HepG2 (cell line): ENCODE data around the gene PCDH12. TPM values are rescaled to one million over a fixed set of nuclear protein-coding genes. Genes with fewer than 3 reads are reported as not detected.

Source experiments
- AHR ChIP-seq: IDR thresholded peaks from 2 replicates; pipeline ENCODE4 v1.6.1; 2018; ENCODE audit warnings: missing genetic modification reagents, missing compliant biosample characterization
- CREB1 ChIP-seq, 2 experiments: fragments of 450-650 bp in 1 of 2; IDR thresholded peaks; 2 replicates each; pipeline ENCODE4 v1.6.1; 2016 to 2017; ENCODE audit warnings: control low read depth in 1 of 2, mild to moderate bottlenecking in 1 of 2, missing compliant biosample characterization in 1 of 2, missing genetic modification characterization in 1 of 2
- ELF3 ChIP-seq: IDR thresholded peaks from 2 replicates; pipeline ENCODE4 v1.6.1; 2016; ENCODE audit warnings: missing genetic modification reagents, missing compliant biosample characterization
- HCFC1 ChIP-seq: fragments of 150-350 bp; IDR thresholded peaks from 2 replicates; pipeline ENCODE4 v1.6.1; 2014; ENCODE audit warnings: low read depth, low read length
- HDAC2 ChIP-seq: sonication (generic); formaldehyde crosslinking; IDR thresholded peaks from 2 replicates; pipeline ENCODE4 v1.4.0; 2020; ENCODE audit warnings: missing genetic modification reagents
- JDP2 ChIP-seq: sonication (generic); formaldehyde crosslinking; IDR thresholded peaks from 2 replicates; pipeline ENCODE4 v1.8.1; 2022; ENCODE audit warnings: missing genetic modification reagents, borderline replicate concordance
- NFYC ChIP-seq: IDR thresholded peaks from 2 replicates; pipeline ENCODE4 v1.6.1; 2016; ENCODE audit warnings: missing genetic modification reagents, missing compliant biosample characterization
- RAD21 ChIP-seq: fragments of 450-650 bp; formaldehyde crosslinking; IDR thresholded peaks from 2 replicates; pipeline ENCODE4 v1.5.0; 2020; ENCODE audit warnings: mild to moderate bottlenecking
- REL ChIP-seq: sonication (generic); formaldehyde crosslinking; conservative IDR thresholded peaks from 2 replicates; pipeline ENCODE4 v1.8.0; 2022; ENCODE audit warnings: mild to moderate bottlenecking, missing genetic modification reagents, moderate library complexity
- RFX1 ChIP-seq: fragments of 450-650 bp; IDR thresholded peaks from 2 replicates; pipeline ENCODE4 v1.6.1; 2017
- SIX1 ChIP-seq: sonication (generic); formaldehyde crosslinking; IDR thresholded peaks from 2 replicates; pipeline ENCODE4 v1.4.0; 2020; ENCODE audit warnings: missing genetic modification reagents, borderline replicate concordance
- SMARCC2 ChIP-seq: fragments of 450-650 bp; IDR thresholded peaks from 2 replicates; pipeline ENCODE4 v1.6.1; 2017; ENCODE audit warnings: antibody characterized with exemption, mild to moderate bottlenecking
- SMYD3 ChIP-seq: sonication (generic); formaldehyde crosslinking; IDR thresholded peaks from 2 replicates; pipeline ENCODE4 v1.8.1; 2023; ENCODE audit warnings: mild to moderate bottlenecking, missing genetic modification reagents
- SNRNP70 ChIP-seq: fragments of 200-400 bp; formaldehyde crosslinking; IDR thresholded peaks from 2 replicates; pipeline ENCODE4 v1.6.1; 2017; ENCODE audit warnings: mild to moderate bottlenecking, low read depth, low read length, moderate library complexity
- SOX5 ChIP-seq: IDR thresholded peaks from 2 replicates; pipeline ENCODE4 v1.6.1; 2016; ENCODE audit warnings: borderline replicate concordance
- SRSF4 ChIP-seq: fragments of 200-400 bp; formaldehyde crosslinking; IDR thresholded peaks from one replicate; pipeline ENCODE4 v1.6.1; 2018; ENCODE audit warnings: mild to moderate bottlenecking, low read depth, low read length, moderate library complexity; ENCODE audit not compliant: poor library complexity, severe bottlenecking
- TAF15 ChIP-seq: fragments of 200-400 bp; formaldehyde crosslinking; IDR thresholded peaks from one replicate; pipeline ENCODE4 v1.6.1; 2018; ENCODE audit warnings: mild to moderate bottlenecking, low read depth, low read length; ENCODE audit not compliant: poor library complexity, severe bottlenecking
- ZNF205 ChIP-seq: IDR thresholded peaks from 2 replicates; pipeline ENCODE4 v1.6.1; 2018; ENCODE audit warnings: missing biosample characterization, missing genetic modification reagents
- ZNF292 ChIP-seq: sonication (generic); formaldehyde crosslinking; IDR thresholded peaks from 2 replicates; pipeline ENCODE4 v1.8.1; 2022; ENCODE audit warnings: mild to moderate bottlenecking, low read depth, missing genetic modification reagents, borderline replicate concordance
- ZNF768 ChIP-seq: sonication (generic); formaldehyde crosslinking; IDR thresholded peaks from 2 replicates; pipeline ENCODE4 v1.4.0; 2020; ENCODE audit warnings: missing genetic modification reagents
- polyA plus RNA-seq, 8 experiments: library from polyadenylated mRNA; depleted of rRNA in 3 of 8; stranded (reverse) in 7 of 8; unstranded in 1 of 8; fragments of >200 nt; fragmentation: Illumina TruSeq in 4 of 8; extraction: Trizol in 4 of 8; gene quantifications; 2 replicates each; pipeline versions ENCODE4 v1.2.1 to v1.2.3, GENCODE V29; 2011 to 2016; ENCODE audit warnings: low read depth in 4 of 8, missing spikeins in 1 of 8, mixed read lengths in 1 of 8; ENCODE audit not compliant: insufficient read depth in 1 of 8
- total RNA-seq, 5 experiments: library from RNA; depleted of rRNA; stranded (reverse); fragments of >200 nt; fragmentation: Illumina TruSeq; extraction: Trizol; gene quantifications; 2 replicates each; pipeline ENCODE4 v1.2.3, GENCODE V29; 2016; ENCODE audit warnings: low read depth in 1 of 5
- TF ChIP-seq, protein P1 (sequence below): sonication (generic); formaldehyde crosslinking; IDR thresholded peaks from 2 replicates; pipeline ENCODE4 v1.8.1; 2023; ENCODE audit warnings: mild to moderate bottlenecking, inconsistent platforms, moderate library complexity, missing genetic modification reagents, borderline replicate concordance
- TF ChIP-seq, protein P2 (sequence below): sonication (generic); formaldehyde crosslinking; conservative IDR thresholded peaks from 2 replicates; pipeline ENCODE4 v1.8.0; 2022; ENCODE audit warnings: mild to moderate bottlenecking, moderate library complexity, missing genetic modification reagents
- TF ChIP-seq, protein P3 (sequence below): sonication (generic); formaldehyde crosslinking; IDR thresholded peaks from 2 replicates; pipeline ENCODE4 v1.4.0; 2020; ENCODE audit warnings: missing genetic modification reagents, borderline replicate concordance

Gene PCDH12
- total and polyA plus RNA-seq, 2 of the 13 experiments (the other 11 are each of a cell fraction or from before 2014, with no cell fraction given), result not detected

DNA sequence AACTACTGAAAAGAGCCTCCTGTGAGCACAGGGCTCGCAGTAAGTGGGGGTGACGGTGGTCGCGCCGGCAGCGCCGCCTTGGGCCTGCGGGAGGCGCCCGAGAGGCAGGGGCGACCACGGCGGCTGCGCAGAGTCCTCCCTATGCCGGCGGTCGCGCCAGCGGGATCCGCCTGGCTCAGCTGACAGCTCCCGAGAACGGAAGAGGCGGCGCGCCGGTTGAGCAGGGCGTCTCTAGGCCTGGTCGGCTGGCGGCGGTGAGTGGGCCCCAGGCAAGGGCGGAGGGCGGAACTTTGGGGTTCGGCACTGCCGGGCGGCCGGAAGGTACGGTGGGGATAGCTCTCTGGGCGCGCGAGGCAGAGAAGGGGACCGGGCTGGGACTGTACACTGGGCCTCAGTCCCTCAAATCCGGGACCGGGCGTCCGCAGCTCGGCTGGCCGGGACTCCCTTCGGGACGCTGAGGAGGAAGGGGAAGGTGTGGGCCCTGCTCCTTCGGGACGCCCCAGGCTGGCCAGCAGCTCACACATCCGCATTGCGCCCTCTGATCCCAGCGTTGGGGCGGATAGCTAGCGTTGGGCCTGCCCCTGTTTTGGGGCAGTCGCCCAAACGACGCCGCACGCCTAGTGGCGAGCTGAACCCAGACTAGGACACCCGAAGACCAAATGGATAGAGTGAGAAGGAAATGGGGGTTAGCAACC is 11.1 kb upstream of the PCDH12 start, which contains the start of gene RNF14 (continued):
- TF ChIP-seq AHR (CRISPR knock-in tag) (0 out of 2 replicates have a peak, but pooled peaks have one; percentile 34), CREB1 (IDR thresholded peaks at IDR 0.05) (0 out of 2 replicates have a peak, but pooled peaks have one; percentile 1), CREB1 (CRISPR knock-in tag; IDR thresholded peaks at IDR 0.05) (no peak), SMARCC2 (no peak), ZNF205 (CRISPR knock-in tag) (peak; percentile 55; the same call in 1 of the 2 replicates), SIX1 (CRISPR knock-in tag) (no peak), ELF3 (CRISPR knock-in tag) (peak; percentile 81), NFYC (CRISPR knock-in tag) (peak; percentile 20; the same call in 1 of the 2 replicates), REL (peak; percentile 74; the same call in 1 of the 2 replicates), JDP2 (CRISPR knock-in tag) (no peak), ZNF768 (CRISPR knock-in tag) (peak; percentile 76; the same call in 1 of the 2 replicates), ZNF292 (no peak; the same call in none of the 2 replicates), SOX5 (CRISPR knock-in tag) (no peak; the same call in 1 of the 2 replicates), SRSF4 (no peak), HCFC1 (no peak), TAF15 (peak; percentile 72), RFX1 (no peak), SNRNP70 (no peak), SMYD3 (CRISPR knock-in tag) (0 out of 2 replicates have a peak, but pooled peaks have one; percentile 58), HDAC2 (CRISPR knock-in tag) (no peak; the same call in 1 of the 2 replicates), RAD21 (CRISPR knock-in tag) (no peak; the same call in none of the 2 replicates)
- TF ChIP-seq, protein P1, sequence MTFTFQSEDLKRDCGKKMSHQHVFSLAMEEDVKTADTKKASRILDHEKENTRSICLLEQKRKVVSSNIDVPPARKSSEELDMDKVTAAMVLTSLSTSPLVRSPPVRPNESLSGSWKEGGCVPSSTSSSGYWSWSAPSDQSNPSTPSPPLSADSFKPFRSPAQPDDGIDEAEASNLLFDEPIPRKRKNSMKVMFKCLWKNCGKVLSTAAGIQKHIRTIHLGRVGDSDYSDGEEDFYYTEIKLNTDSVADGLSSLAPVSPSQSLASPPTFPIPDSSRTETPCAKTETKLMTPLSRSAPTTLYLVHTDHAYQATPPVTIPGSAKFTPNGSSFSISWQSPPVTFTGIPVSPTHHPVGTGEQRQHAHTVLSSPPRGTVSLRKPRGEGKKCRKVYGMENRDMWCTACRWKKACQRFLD (CRISPR knock-in tag), result peak; percentile 88; the same call in 1 of the 2 replicates
- TF ChIP-seq, protein P2, sequence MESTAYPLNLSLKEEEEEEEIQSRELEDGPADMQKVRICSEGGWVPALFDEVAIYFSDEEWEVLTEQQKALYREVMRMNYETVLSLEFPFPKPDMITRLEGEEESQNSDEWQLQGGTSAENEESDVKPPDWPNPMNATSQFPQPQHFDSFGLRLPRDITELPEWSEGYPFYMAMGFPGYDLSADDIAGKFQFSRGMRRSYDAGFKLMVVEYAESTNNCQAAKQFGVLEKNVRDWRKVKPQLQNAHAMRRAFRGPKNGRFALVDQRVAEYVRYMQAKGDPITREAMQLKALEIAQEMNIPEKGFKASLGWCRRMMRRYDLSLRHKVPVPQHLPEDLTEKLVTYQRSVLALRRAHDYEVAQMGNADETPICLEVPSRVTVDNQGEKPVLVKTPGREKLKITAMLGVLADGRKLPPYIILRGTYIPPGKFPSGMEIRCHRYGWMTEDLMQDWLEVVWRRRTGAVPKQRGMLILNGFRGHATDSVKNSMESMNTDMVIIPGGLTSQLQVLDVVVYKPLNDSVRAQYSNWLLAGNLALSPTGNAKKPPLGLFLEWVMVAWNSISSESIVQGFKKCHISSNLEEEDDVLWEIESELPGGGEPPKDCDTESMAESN (CRISPR knock-in tag), result peak; percentile 86
- TF ChIP-seq, protein P3, sequence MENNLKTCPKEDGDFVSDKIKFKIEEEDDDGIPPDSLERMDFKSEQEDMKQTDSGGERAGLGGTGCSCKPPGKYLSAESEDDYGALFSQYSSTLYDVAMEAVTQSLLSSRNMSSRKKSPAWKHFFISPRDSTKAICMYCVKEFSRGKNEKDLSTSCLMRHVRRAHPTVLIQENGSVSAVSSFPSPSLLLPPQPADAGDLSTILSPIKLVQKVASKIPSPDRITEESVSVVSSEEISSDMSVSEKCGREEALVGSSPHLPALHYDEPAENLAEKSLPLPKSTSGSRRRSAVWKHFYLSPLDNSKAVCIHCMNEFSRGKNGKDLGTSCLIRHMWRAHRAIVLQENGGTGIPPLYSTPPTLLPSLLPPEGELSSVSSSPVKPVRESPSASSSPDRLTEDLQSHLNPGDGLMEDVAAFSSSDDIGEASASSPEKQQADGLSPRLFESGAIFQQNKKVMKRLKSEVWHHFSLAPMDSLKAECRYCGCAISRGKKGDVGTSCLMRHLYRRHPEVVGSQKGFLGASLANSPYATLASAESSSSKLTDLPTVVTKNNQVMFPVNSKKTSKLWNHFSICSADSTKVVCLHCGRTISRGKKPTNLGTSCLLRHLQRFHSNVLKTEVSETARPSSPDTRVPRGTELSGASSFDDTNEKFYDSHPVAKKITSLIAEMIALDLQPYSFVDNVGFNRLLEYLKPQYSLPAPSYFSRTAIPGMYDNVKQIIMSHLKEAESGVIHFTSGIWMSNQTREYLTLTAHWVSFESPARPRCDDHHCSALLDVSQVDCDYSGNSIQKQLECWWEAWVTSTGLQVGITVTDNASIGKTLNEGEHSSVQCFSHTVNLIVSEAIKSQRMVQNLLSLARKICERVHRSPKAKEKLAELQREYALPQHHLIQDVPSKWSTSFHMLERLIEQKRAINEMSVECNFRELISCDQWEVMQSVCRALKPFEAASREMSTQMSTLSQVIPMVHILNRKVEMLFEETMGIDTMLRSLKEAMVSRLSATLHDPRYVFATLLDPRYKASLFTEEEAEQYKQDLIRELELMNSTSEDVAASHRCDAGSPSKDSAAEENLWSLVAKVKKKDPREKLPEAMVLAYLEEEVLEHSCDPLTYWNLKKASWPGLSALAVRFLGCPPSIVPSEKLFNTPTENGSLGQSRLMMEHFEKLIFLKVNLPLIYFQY (CRISPR knock-in tag), result 0 out of 2 replicates have a peak, but pooled peaks have one; percentile 41
